RWPE1 (cell line): ENCODE measurements around the gene MYO7B.

Source experiments
- CTCF ChIA-PET: fragments of 350-600 bp; sonication (Branson Sonifier 250); formaldehyde crosslinking; extraction: SDS; loops from one replicate; lab custom pipeline; 2021; lab: Yijun Ruan, JAX
- POLR2A ChIA-PET: fragments of 400-600 bp; formaldehyde crosslinking; extraction: SDS; loops from one replicate; lab custom pipeline; 2020; ENCODE audit warnings: antibody characterized with exemption; ENCODE audit not compliant: low non-redundant PET; lab: Yijun Ruan, JAX
- DNase-seq: peaks from one replicate; pipeline ENCODE4 v3.0.0; 2012; ENCODE audit warnings: low spot score
- H3K27ac ChIP-seq: fragments of 450-650 bp; 2 replicates; pipeline ENCODE4 v1.5.1; 2017
- CTCF ChIP-seq: fragments of 450-650 bp; conservative IDR thresholded peaks from 2 replicates; pipeline ENCODE4 v1.5.1; 2017; ENCODE audit warnings: low read depth, mild to moderate bottlenecking

MYO7B gene

GRCh38 chr2:127641846-127642507 lies 106.5 kb downstream of the MYO7B start:
- CTCF ChIA-PET: interaction anchor here (0.7 kb wide), 1 partner anchor 22 kb away, joined by 3 read pairs; no protein-coding TSS in a partner anchor
- H3K27ac ChIP-seq: no peak overlapping the region
- DNase-seq: no peak
- POLR2A ChIA-PET: no interaction called here
- no peak for TF ChIP-seq CTCF

GRCh38 chr2:127642706-127643438 lies 107.4 kb downstream of the MYO7B start:
- ChIA-PET CTCF (no interaction called here), POLR2A (no interaction called here)
- no peak for TF ChIP-seq CTCF
- H3K27ac ChIP-seq: no peak overlapping the region
- DNase-seq: no peak

GRCh38 chr2:127643439-127644065 lies 108.1 kb downstream of the MYO7B start:
- H3K27ac ChIP-seq: no peak overlapping the region
- CTCF ChIA-PET: no interaction called here

GRCh38 chr2:127644066-127645025 lies 108.9 kb downstream of the MYO7B start:
- ChIA-PET CTCF (interaction anchor here (1.0 kb wide), 1 partner anchor 53 kb away, joined by 6 read pairs; no protein-coding TSS in a partner anchor), POLR2A (no interaction called here)
- H3K27ac ChIP-seq: no peak overlapping the region
- no peak for DNase-seq
- no peak for TF ChIP-seq CTCF

More at GRCh38 chr2:127643439-127644065, 108.1 kb downstream of the MYO7B start:
- POLR2A ChIA-PET: no interaction called here
- no peak for DNase-seq
- TF ChIP-seq CTCF: no peak

GRCh38 chr2:127645026-127645394 lies 109.5 kb downstream of the MYO7B start:
- H3K27ac ChIP-seq: no peak overlapping the region
- no peak for DNase-seq
- CTCF ChIA-PET: interaction anchor here (1.0 kb wide), 1 partner anchor 54 kb away, joined by 6 read pairs; no protein-coding TSS in a partner anchor
- POLR2A ChIA-PET: no interaction called here
- no peak for TF ChIP-seq CTCF
